Fibroblast of skin of right biceps (primary cell): ENCODE results near the gene ZNF688.
"Not testable (repeated sequence)": the region's sequence is repeated elsewhere in the genome, so short reads cannot be mapped to it uniquely, and the experiment has no call there.

ENCODE experiments used
- DNase-seq: peaks from one replicate; pipeline ENCODE4 v3.0.0-alpha.2; 2013

The ZNF688 gene

GRCh38 chr16:30555315-30556124 lies 16.0 kb downstream of the ZNF688 start:
- DNase-seq = no peak

GRCh38 chr16:30554557-30555314 lies 16.8 kb downstream of the ZNF688 start:
- DNase-seq = no peak

- no peak for DNase-seq
Measured at GRCh38 chr16:30553393-30553899, 18.1 kb downstream of the ZNF688 start.

- DNase-seq = no peak
Measured at GRCh38 chr16:30552956-30553355, 18.6 kb downstream of the ZNF688 start.

- DNase-seq = no peak
Measured at GRCh38 chr16:30551781-30552180, 19.7 kb downstream of the ZNF688 start.

GRCh38 chr16:30548416-30549253 lies 22.9 kb downstream of the ZNF688 start:
- no peak for DNase-seq

GRCh38 chr16:30546115-30546514 lies 25.4 kb downstream of the ZNF688 start:
- no peak for DNase-seq

- no peak for DNase-seq
Measured at GRCh38 chr16:30543067-30543466, 28.4 kb downstream of the ZNF688 start.

GRCh38 chr16:30541502-30542329 lies 29.8 kb downstream of the ZNF688 start:
- DNase-seq = peak; percentile 67

GRCh38 chr16:30540916-30541464 lies 30.5 kb downstream of the ZNF688 start:
- DNase-seq = not testable (repeated sequence)

GRCh38 chr16:30539986-30540526 lies 31.5 kb downstream of the ZNF688 start:
- DNase-seq = not testable (repeated sequence)

- DNase-seq = no peak
Measured at GRCh38 chr16:30539000-30539964, 32.2 kb downstream of the ZNF688 start.

GRCh38 chr16:30536391-30537024 lies 35.0 kb downstream of the ZNF688 start:
- DNase-seq = not testable (repeated sequence)

- DNase-seq = peak; percentile 74
Measured at GRCh38 chr16:30535777-30536190, 35.7 kb downstream of the ZNF688 start.

GRCh38 chr16:30535106-30535776 lies 36.3 kb downstream of the ZNF688 start:
- DNase-seq = peak; percentile 28

GRCh38 chr16:30534368-30535105 lies 37.0 kb downstream of the ZNF688 start, which contains the start of gene ZNF747:
TSS of gene ZNF747 (minus strand) at chr16:30534858. CDS start at chr16:30534679, 179 bp downstream.
- DNase-seq = peak; percentile 87

GRCh38 chr16:30533748-30534367 lies 37.7 kb downstream of the ZNF688 start:
- peak; percentile 17 for DNase-seq

GRCh38 chr16:30533146-30533522 lies 38.4 kb downstream of the ZNF688 start:
- DNase-seq = no peak
